ENCODE data around the gene FSIP1.

Gene FSIP1

GRCh38 chr15:39591896-39592315, 190.7 kb downstream of the FSIP1 start:
- DNase-seq, result peak in 1 of 3 donors; percentile 11

GRCh38 chr15:39591141-39591895, 191.3 kb downstream of the FSIP1 start:
- DNase-seq, result peak in 1 of 3 donors; percentile 11

GRCh38 chr15:39589815-39590644, 192.6 kb downstream of the FSIP1 start:
- DNase-seq, result no peak

GRCh38 chr15:39589193-39589814, 193.3 kb downstream of the FSIP1 start:
- no peak for DNase-seq

GRCh38 chr15:39588531-39589192, 194.0 kb downstream of the FSIP1 start:
- no peak for DNase-seq

GRCh38 chr15:39587731-39588530, 194.7 kb downstream of the FSIP1 start:
- no peak for DNase-seq

GRCh38 chr15:39587096-39587721, 195.4 kb downstream of the FSIP1 start:
- no peak for DNase-seq

GRCh38 chr15:39586387-39587095, 196.1 kb downstream of the FSIP1 start:
- no peak for DNase-seq

- no peak for DNase-seq
Observed at GRCh38 chr15:39585871-39586301, 196.8 kb downstream of the FSIP1 start.

- DNase-seq, result no peak
Observed at GRCh38 chr15:39585389-39585841, 197.2 kb downstream of the FSIP1 start.

GRCh38 chr15:39584662-39585388, 197.8 kb downstream of the FSIP1 start:
- no peak for DNase-seq

- no peak for DNase-seq
Observed at GRCh38 chr15:39584266-39584659, 198.4 kb downstream of the FSIP1 start.

GRCh38 chr15:39583596-39584265, 198.9 kb downstream of the FSIP1 start:
- peak; percentile 48 to 60 (median 57) for DNase-seq

- no peak for DNase-seq
Observed at GRCh38 chr15:39582977-39583595, 199.6 kb downstream of the FSIP1 start.

GRCh38 chr15:39582286-39582976, 200.2 kb downstream of the FSIP1 start:
- no peak for DNase-seq

- DNase-seq, result peak; percentile 23 to 45 (median 43)
Observed at GRCh38 chr15:39581793-39582285, 200.8 kb downstream of the FSIP1 start.

- DNase-seq, result peak in 1 of 3 donors; percentile 15
Observed at GRCh38 chr15:39581242-39581792, 201.3 kb downstream of the FSIP1 start.
